ES-I3 (cell line): ENCODE measurements around the gene GAREM1.
"Not testable (repeated sequence)": the region's sequence is repeated elsewhere in the genome, so short reads cannot be mapped to it uniquely, and the experiment has no call there.

Experiments
- H3K36me3 ChIP-seq: 2 replicates; pipeline ENCODE4 v1.6.1; 2013; ENCODE audit warnings: mild to moderate bottlenecking, low read length, control low read depth, moderate library complexity; ENCODE audit not compliant: insufficient read depth
- H3K4me1 ChIP-seq: 2 replicates; pipeline ENCODE4 v1.6.1; 2013; ENCODE audit warnings: mild to moderate bottlenecking, control low read depth, low read length; ENCODE audit not compliant: insufficient read depth
- H3K9ac ChIP-seq: 2 replicates; pipeline ENCODE4 v1.6.1; 2013; ENCODE audit warnings: low read depth, mild to moderate bottlenecking, low read length, moderate library complexity
- H3K9me3 ChIP-seq: 2 replicates; pipeline ENCODE4 v1.6.1; 2013; ENCODE audit warnings: mild to moderate bottlenecking, low read length, moderate library complexity; ENCODE audit not compliant: control insufficient read depth, insufficient read depth

Gene GAREM1

GRCh38 chr18:32258558-32259204, 212.0 kb downstream of the GAREM1 start:
- Histone ChIP-seq H3K9ac (no peak overlapping the region), H3K36me3 (no peaks in the 10 kb centered on the region), H3K9me3 (no peaks in the 10 kb centered on the region)

GRCh38 chr18:32258148-32258547, 212.5 kb downstream of the GAREM1 start:
- Histone ChIP-seq H3K9me3 (no peaks in the 10 kb centered on the region), H3K36me3 (no peaks in the 10 kb centered on the region), H3K9ac (no peak overlapping the region), H3K4me1 (no peaks in the 10 kb centered on the region)

More at GRCh38 chr18:32258558-32259204, 212.0 kb downstream of the GAREM1 start:
- no peaks in the 10 kb centered on the region for H3K4me1 ChIP-seq

DNA sequence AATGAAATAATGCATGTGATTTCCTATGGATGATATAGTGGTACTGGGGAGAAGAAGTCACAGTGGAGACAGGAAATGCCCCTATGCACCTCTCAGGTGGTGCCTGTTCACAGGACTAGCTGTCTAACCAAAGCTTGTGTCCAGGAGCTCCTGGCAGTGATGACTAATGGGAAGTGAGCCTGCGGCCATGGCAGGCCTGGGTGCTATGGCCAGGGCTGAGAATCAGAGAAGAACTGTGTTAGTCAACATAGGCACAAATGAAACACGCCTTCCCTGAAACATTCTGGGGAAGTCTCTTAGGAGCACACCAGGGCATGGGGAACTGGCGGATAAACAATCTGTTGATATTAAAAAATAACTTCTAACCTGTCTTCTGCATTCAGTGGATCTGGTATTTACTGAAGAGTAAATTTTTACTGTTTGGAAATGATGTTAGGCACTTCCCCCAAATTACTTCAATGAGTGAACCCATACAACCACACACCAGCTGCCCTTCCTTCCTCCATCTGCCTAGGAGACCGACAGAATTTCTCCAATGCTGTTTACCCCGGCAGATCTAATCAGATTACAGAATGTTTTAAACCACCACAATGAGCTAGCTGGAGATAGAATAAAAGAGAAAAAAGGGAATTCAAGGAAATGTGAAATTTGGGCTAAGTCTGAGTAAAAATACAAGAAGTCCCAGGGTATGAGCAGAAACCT, 213.4 kb downstream of the GAREM1 start:
- Histone ChIP-seq H3K36me3 (no peaks in the 10 kb centered on the region), H3K9me3 (no peaks in the 10 kb centered on the region), H3K4me1 (no peaks in the 10 kb centered on the region), H3K9ac (no peak overlapping the region)

GRCh38 chr18:32255570-32255969, 215.1 kb downstream of the GAREM1 start:
- 0 out of 2 replicates have a peak, but pooled peaks cover 3% of the 10 kb centered on the region for H3K9me3 ChIP-seq
- H3K9ac ChIP-seq, result no peak overlapping the region
- H3K36me3 ChIP-seq, result no peaks in the 10 kb centered on the region
- H3K4me1 ChIP-seq, result peaks cover 9% of the 10 kb centered on the region; the same call in 1 of the 2 replicates

- H3K36me3 ChIP-seq, result no peaks in the 10 kb centered on the region
- 0 out of 2 replicates have a peak, but pooled peaks cover 3% of the 10 kb centered on the region for H3K9me3 ChIP-seq
- H3K4me1 ChIP-seq, result peaks cover 9% of the 10 kb centered on the region; the same call in 1 of the 2 replicates
- no peak overlapping the region for H3K9ac ChIP-seq
Observed at GRCh38 chr18:32252141-32252860, 218.4 kb downstream of the GAREM1 start.

GRCh38 chr18:32251466-32251865, 219.2 kb downstream of the GAREM1 start:
- Histone ChIP-seq H3K9me3 (0 out of 2 replicates have a peak, but pooled peaks cover 3% of the 10 kb centered on the region), H3K36me3 (no peaks in the 10 kb centered on the region)

GRCh38 chr18:32249147-32249929, 221.3 kb downstream of the GAREM1 start:
- H3K36me3 ChIP-seq, result no peaks in the 10 kb centered on the region
- no peak overlapping the region for H3K9ac ChIP-seq
- H3K9me3 ChIP-seq, result 0 out of 2 replicates have a peak, but pooled peaks cover 3% of the 10 kb centered on the region
- peaks cover 9% of the 10 kb centered on the region; the same call in 1 of the 2 replicates for H3K4me1 ChIP-seq

More at GRCh38 chr18:32251466-32251865, 219.2 kb downstream of the GAREM1 start:
- H3K4me1 ChIP-seq, result peaks cover 9% of the 10 kb centered on the region; the same call in 1 of the 2 replicates
- no peak overlapping the region for H3K9ac ChIP-seq

DNA sequence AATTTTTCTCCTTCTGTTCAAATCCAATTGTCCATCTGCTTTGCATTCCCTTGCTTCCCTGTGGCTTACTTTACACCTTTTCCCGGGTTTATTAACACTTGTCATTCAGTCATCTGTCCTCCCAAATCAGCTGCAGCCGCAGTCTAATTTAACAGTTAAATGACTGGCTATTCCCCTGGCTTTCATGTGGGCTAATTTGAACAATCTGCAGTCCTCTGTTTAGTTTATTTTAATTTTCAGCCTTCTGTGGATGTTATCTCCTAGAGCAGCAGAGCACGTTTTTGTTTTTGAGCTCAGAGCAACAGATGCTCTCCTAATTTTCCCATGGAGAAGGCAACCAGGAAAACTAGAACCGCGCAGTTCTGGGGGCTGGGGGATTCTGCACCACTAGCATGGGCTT, 225.8 kb downstream of the GAREM1 start:
- Histone ChIP-seq H3K4me1 (peaks cover 12% of the 10 kb centered on the region; the same call in 1 of the 2 replicates), H3K36me3 (no peaks in the 10 kb centered on the region), H3K9me3 (no peaks in the 10 kb centered on the region), H3K9ac (no peak overlapping the region)

GRCh38 chr18:32243358-32243757, 227.3 kb downstream of the GAREM1 start:
- H3K4me1 ChIP-seq, result peaks cover 12% of the 10 kb centered on the region; the same call in 1 of the 2 replicates
- H3K9ac ChIP-seq, result no peak overlapping the region
- no peaks in the 10 kb centered on the region for H3K36me3 ChIP-seq
- no peaks in the 10 kb centered on the region for H3K9me3 ChIP-seq

DNA sequence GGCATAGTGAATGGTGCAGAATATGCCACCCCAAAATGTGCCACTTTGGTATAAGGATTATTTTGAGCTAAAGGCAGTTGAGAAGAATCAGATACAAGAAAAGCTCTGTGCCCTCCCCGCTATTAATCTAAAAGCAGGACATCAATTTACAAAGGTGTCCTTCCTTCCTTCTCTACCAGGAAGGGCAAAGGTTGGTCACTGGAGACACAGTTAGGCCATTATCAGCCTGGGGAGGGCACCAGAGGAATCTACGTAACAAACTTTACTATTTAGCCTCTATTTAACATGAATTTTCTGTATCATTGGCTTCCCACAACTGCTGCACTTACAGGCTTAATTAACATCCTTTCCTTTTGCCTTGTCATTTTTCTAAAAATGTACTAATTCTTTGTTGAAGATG, 228.3 kb downstream of the GAREM1 start:
- H3K4me1 ChIP-seq, result peaks cover 12% of the 10 kb centered on the region; the same call in 1 of the 2 replicates
- no peak overlapping the region for H3K9ac ChIP-seq
- no peaks in the 10 kb centered on the region for H3K36me3 ChIP-seq
- H3K9me3 ChIP-seq, result no peaks in the 10 kb centered on the region

GRCh38 chr18:32238635-32239268, 231.9 kb downstream of the GAREM1 start:
- Histone ChIP-seq H3K9ac (no peak overlapping the region), H3K36me3 (no peaks in the 10 kb centered on the region), H3K4me1 (peaks cover 12% of the 10 kb centered on the region; the same call in 1 of the 2 replicates), H3K9me3 (no peaks in the 10 kb centered on the region)

GRCh38 chr18:32237049-32237448, 233.6 kb downstream of the GAREM1 start:
- no peak overlapping the region for H3K9ac ChIP-seq
- H3K4me1 ChIP-seq, result peaks cover 9% of the 10 kb centered on the region; the same call in 1 of the 2 replicates
- no peaks in the 10 kb centered on the region for H3K36me3 ChIP-seq
- no peaks in the 10 kb centered on the region for H3K9me3 ChIP-seq

DNA sequence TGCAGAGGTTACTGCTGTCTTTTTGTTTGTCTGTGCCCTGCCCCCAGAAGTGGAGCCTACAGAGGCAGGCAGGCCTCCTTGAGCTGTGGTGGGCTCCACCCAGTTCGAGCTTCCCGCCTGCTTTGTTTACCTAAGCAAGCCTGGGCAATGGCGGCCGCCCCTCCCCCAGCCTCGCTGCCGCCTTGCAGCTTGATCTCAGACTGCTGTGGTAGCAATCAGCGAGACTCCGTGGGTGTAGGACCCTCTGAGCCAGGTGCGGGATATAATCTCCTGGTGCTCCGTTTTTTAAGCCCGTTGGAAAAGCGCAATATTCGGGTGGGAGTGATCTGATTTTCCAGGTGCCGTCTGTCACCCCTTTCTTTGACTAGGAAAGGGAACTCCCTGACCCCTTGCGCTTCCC, 237.3 kb downstream of the GAREM1 start:
- H3K9ac ChIP-seq, H3K36me3 ChIP-seq, H3K9me3 ChIP-seq, H3K4me1 ChIP-seq: not testable (repeated sequence)
